Measurements from ENCODE around the gene FHAD1.

DNA sequence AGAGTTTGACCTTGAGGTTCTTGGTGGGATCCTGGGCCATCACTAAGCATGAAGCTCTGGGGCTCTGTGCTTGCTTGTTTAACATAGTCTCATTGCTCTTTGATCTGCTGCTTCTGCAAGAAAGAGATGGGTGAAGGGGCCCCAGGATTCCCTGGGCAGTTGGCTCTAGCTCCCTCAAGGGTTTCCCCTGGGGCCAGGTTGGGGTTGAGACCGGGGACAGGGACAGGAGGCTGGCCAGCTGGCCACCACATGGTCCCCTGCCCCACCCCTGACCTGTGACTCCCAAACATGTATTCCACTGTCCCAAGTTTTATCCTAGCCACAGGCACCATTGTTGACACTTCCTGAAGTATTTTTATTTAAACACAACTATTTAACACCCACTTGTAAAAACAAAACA is 69.5 kb downstream of the FHAD1 start:
- TF ChIP-seq, protein P1, sequence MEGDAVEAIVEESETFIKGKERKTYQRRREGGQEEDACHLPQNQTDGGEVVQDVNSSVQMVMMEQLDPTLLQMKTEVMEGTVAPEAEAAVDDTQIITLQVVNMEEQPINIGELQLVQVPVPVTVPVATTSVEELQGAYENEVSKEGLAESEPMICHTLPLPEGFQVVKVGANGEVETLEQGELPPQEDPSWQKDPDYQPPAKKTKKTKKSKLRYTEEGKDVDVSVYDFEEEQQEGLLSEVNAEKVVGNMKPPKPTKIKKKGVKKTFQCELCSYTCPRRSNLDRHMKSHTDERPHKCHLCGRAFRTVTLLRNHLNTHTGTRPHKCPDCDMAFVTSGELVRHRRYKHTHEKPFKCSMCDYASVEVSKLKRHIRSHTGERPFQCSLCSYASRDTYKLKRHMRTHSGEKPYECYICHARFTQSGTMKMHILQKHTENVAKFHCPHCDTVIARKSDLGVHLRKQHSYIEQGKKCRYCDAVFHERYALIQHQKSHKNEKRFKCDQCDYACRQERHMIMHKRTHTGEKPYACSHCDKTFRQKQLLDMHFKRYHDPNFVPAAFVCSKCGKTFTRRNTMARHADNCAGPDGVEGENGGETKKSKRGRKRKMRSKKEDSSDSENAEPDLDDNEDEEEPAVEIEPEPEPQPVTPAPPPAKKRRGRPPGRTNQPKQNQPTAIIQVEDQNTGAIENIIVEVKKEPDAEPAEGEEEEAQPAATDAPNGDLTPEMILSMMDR (IDR thresholded peaks at IDR 0.05; ENCODE audit: low read depth, low read length, poor library complexity, severe bottlenecking), result no peak
- TF ChIP-seq EZH2phosphoT487 (IDR thresholded peaks at IDR 0.05; ENCODE audit: borderline replicate concordance, low read length), result no peak
